Sigmoid colon (tissue), 7 donors: ENCODE measurements around the gene WNT3. TPM values are rescaled to one million over a fixed set of nuclear protein-coding genes. Genes with fewer than 3 reads are reported as not detected.

Experiments
- DNase-seq: peaks from one replicate; pipeline ENCODE4 v3.0.0-alpha.2; 2019
- H3K27ac ChIP-seq, 4 donors: fragments of 200-600 bp; sonication (generic); one replicate each; pipeline ENCODE4 v1.5.1; 2016 to 2019; ENCODE audit warnings: mild to moderate bottlenecking in 1 of 4
- H3K27me3 ChIP-seq, 3 donors: fragments of 200-600 bp; sonication (generic); one replicate each; pipeline ENCODE4 v1.5.1; 2019; ENCODE audit warnings: mild to moderate bottlenecking in 1 of 3
- H3K36me3 ChIP-seq, 4 donors: fragments of 200-600 bp; sonication (generic); one replicate each; pipeline ENCODE4 v1.5.1; 2016 to 2019
- H3K4me1 ChIP-seq, 4 donors: fragments of 200-600 bp; sonication (generic); one replicate each; pipeline ENCODE4 v1.5.1; 2017 to 2019
- H3K4me3 ChIP-seq, 4 donors: fragments of 200-600 bp; sonication (generic); one replicate each; pipeline ENCODE4 v1.5.1; 2017 to 2019; ENCODE audit warnings: mild to moderate bottlenecking in 2 of 4, moderate library complexity in 1 of 4
- H3K9me3 ChIP-seq, 4 donors: fragments of 200-600 bp in 3 of 4; sonication (generic) in 3 of 4; one replicate each; pipeline versions ENCODE4 v1.5.1 to v1.6.1; 2013 to 2019
- EP300 ChIP-seq, 4 donors: sonication (generic); formaldehyde crosslinking; IDR thresholded peaks; one replicate each; pipeline ENCODE4 v1.6.1; 2017; ENCODE audit warnings: antibody characterized with exemption in 4 of 4
- POLR2A ChIP-seq, 2 donors: fragments of 450-650 bp; IDR thresholded peaks; one replicate each; pipeline ENCODE4 v1.6.1; 2016; ENCODE audit warnings: antibody characterized with exemption in 2 of 2, mild to moderate bottlenecking in 2 of 2, moderate library complexity in 2 of 2
- POLR2AphosphoS5 ChIP-seq, 4 donors: sonication (generic); formaldehyde crosslinking; IDR thresholded peaks; one replicate each; pipeline ENCODE4 v1.6.1; 2017; ENCODE audit warnings: antibody characterized with exemption in 4 of 4
- WGBS, 2 donors: extraction: QIAGEN DNeasy Blood & Tissue Kit; methylation state at CpG; one replicate each; pipeline ENCODE4 v1.1.7; 2013; 5-methylcytosine and 5-hydroxymethylcytosine counted together
- intact Hi-C: fragments of 100-400 bp; cut with DNase I; formaldehyde crosslinking; loops from one replicate; pipeline ENCODE4 v1.15.1; 2023
- polyA plus RNA-seq, 3 donors: library from polyadenylated mRNA; stranded (reverse); fragments of 200-250 nt; gene quantifications; one replicate each; pipeline ENCODE4 v1.2.3, GENCODE V29; 2013
- total RNA-seq, 4 donors: library from RNA; depleted of rRNA; stranded (reverse); fragments of >200 nt; gene quantifications; one replicate each; pipeline ENCODE4 v1.1.0, GENCODE V29; 2016
- TF ChIP-seq, protein P1 (sequence below), 4 experiments: fragments of 450-650 bp in 3 of 4; fragments of 200-600 bp in 1 of 4; IDR thresholded peaks; one replicate each; pipeline ENCODE4 v1.5.1; 2016 to 2019; ENCODE audit warnings: antibody characterized with exemption in 4 of 4, mild to moderate bottlenecking in 3 of 4, moderate library complexity in 2 of 4
- donor health status: healthy with polysubstance abuse.
- donor health status: Bipolar disorder and iron deficiency.
- donor health status: healthy.

WNT3 gene
- total and polyA plus RNA-seq, 7 donors = under 0.01 to 0.71 (median 0.52) TPM; not detected in 1

- no peak overlapping the region for H3K4me3 ChIP-seq
- H3K4me1 ChIP-seq = peaks cover 0 to 17% (median 13%) of the 10 kb centered on the region in 4 donors
- WGBS, 2 donors = 77 to 81% methylated on average over 8 of the region's 8 CpGs
- H3K27me3 ChIP-seq = peaks cover 40 to 53% (median 43%) of the 10 kb centered on the region in 3 donors
- peaks cover 0 to 2% (median 0%) of the 10 kb centered on the region in 4 donors for H3K9me3 ChIP-seq
- no peaks in the 10 kb centered on the region for H3K36me3 ChIP-seq
- TF ChIP-seq, protein P1, sequence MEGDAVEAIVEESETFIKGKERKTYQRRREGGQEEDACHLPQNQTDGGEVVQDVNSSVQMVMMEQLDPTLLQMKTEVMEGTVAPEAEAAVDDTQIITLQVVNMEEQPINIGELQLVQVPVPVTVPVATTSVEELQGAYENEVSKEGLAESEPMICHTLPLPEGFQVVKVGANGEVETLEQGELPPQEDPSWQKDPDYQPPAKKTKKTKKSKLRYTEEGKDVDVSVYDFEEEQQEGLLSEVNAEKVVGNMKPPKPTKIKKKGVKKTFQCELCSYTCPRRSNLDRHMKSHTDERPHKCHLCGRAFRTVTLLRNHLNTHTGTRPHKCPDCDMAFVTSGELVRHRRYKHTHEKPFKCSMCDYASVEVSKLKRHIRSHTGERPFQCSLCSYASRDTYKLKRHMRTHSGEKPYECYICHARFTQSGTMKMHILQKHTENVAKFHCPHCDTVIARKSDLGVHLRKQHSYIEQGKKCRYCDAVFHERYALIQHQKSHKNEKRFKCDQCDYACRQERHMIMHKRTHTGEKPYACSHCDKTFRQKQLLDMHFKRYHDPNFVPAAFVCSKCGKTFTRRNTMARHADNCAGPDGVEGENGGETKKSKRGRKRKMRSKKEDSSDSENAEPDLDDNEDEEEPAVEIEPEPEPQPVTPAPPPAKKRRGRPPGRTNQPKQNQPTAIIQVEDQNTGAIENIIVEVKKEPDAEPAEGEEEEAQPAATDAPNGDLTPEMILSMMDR (IDR thresholded peaks at IDR 0.05) = no peak
- TF ChIP-seq EP300 (IDR thresholded peaks at IDR 0.05) (no peak), POLR2AphosphoS5 (IDR thresholded peaks at IDR 0.05) (no peak), POLR2A (IDR thresholded peaks at IDR 0.05) (no peak)
- intact Hi-C loops = no loop called here
- no peak overlapping the region for H3K27ac ChIP-seq
- no peak for DNase-seq
Observed at GRCh38 chr17:46823657-46824056, 5.2 kb upstream of the WNT3 start.

DNA sequence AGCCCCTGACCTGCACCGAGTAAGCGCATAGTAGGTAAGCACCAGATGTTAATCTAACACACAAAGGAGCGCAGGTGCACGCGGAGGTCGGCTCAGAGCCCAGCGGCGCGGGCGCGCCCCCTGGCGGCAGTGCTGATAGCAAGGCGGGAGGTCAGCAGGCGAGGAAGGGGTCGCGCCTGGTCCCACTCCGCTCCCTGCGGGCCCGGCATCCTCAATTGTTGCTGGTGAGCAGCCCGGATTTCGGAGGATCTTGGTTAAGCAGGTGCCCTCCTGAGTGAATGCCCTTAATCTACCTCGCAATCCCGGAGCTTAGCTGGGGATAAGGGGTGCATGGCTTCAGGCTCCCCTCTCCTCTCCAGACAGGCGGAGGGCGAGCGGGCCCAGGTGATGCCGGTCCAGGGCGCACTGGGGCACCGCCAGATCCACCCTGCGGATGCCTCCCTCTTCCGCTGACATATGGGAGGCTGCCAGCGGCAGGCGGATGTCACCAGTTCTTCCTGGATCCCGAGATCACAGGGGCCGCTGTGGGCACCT lies 4.0 kb upstream of the WNT3 start:
- WGBS, 2 donors = 20 to 26% methylated on average over 35 of the region's 35 CpGs
- Histone ChIP-seq H3K27me3 (peaks cover 52 to 65% (median 55%) of the 10 kb centered on the region in 3 donors), H3K27ac (no peak overlapping the region), H3K4me1 (peaks cover 0 to 24% (median 23%) of the 10 kb centered on the region in 4 donors), H3K36me3 (no peaks in the 10 kb centered on the region), H3K4me3 (no peak overlapping the region), H3K9me3 (peaks cover 0 to 2% (median 0%) of the 10 kb centered on the region in 4 donors)
- DNase-seq = no peak
- intact Hi-C loops = no loop called here
- no peak for TF ChIP-seq POLR2AphosphoS5 (IDR thresholded peaks at IDR 0.05)
- TF ChIP-seq, protein P1 (IDR thresholded peaks at IDR 0.05) = peak in 2 of 4 experiments; percentile 17 to 27
- no peak for TF ChIP-seq EP300 (IDR thresholded peaks at IDR 0.05)
- TF ChIP-seq POLR2A (IDR thresholded peaks at IDR 0.05) = no peak

DNA sequence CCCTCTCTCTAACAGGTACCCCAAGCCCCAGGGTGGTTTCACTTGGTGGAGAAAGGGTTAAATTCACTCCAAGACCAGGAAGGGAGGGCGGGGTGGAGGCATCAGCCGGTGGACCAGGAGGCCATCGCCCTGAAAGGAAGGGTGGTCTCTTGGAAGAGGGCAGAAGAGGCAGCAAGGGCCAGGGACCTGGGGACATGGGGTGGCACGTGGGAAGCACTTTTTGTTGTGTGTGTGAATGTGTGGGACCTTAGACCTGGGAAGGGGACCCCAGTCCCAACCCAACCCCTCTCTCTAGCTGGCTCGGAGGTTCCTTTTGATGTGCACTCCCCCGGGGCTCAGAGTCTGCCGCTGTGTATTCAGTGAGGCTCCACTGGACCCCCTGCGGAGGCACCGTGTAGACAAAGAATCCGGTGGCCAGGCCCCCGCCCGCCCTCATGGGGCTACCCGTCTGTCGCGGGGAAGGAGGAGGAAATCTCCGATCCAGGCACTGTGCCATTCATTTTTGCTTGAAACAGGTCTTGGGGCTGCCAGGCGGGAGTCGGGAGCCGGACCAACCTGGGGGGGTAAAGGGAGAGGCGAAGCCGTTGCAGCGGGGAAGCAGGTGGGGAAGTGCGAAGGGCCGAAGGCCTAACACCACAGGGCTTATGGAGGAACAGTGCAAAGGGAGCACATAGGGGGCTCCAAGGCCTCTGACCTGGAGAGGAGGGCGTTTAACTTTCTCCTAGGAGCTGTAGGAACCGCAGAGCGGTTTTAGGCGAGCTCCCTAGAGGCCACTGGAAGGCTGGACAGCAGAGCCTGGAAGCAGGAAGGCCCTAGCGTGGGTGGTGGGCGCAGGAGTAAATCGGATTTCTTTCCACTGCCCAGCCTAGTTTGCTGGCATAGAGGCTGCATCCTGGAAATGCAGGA lies 3.2 kb upstream of the WNT3 start:
- peaks cover 0 to 24% (median 23%) of the 10 kb centered on the region in 4 donors for H3K4me1 ChIP-seq
- TF ChIP-seq, protein P1 (IDR thresholded peaks at IDR 0.05) = no peak
- TF ChIP-seq EP300 (IDR thresholded peaks at IDR 0.05) = no peak
- H3K9me3 ChIP-seq = no peaks in the 10 kb centered on the region
- intact Hi-C loops = no loop called here
- 24 to 32% methylated on average over 31 of the region's 31 CpGs for WGBS, 2 donors
- no peak overlapping the region for H3K4me3 ChIP-seq
- H3K36me3 ChIP-seq = no peaks in the 10 kb centered on the region
- H3K27ac ChIP-seq = no peak overlapping the region
- H3K27me3 ChIP-seq = peaks cover 60 to 72% (median 61%) of the 10 kb centered on the region in 3 donors
- no peak for DNase-seq

GRCh38 chr17:46820592-46821450 lies 2.3 kb upstream of the WNT3 start:
- Histone ChIP-seq H3K9me3 (no peaks in the 10 kb centered on the region), H3K4me1 (peaks cover 0 to 24% (median 23%) of the 10 kb centered on the region in 4 donors), H3K36me3 (no peaks in the 10 kb centered on the region), H3K27me3 (peaks cover 61 to 81% (median 67%) of the 10 kb centered on the region in 3 donors), H3K4me3 (no peak overlapping the region), H3K27ac (no peak overlapping the region)
- intact Hi-C loops = no loop called here
- WGBS, 2 donors = 44 to 56% methylated on average over 13 of the region's 13 CpGs
- TF ChIP-seq POLR2AphosphoS5 (IDR thresholded peaks at IDR 0.05) = no peak
- TF ChIP-seq, protein P1 (IDR thresholded peaks at IDR 0.05) = no peak
- no peak for TF ChIP-seq EP300 (IDR thresholded peaks at IDR 0.05)
- no peak for TF ChIP-seq POLR2A (IDR thresholded peaks at IDR 0.05)
- DNase-seq = no peak
